Neutrophil (primary cell): ENCODE results near the gene ABCE1.

Source experiments
- H3K27ac ChIP-seq: fragments of 200-600 bp; sonication (generic); 2 replicates; pipeline ENCODE4 v1.5.1; 2016; ENCODE audit warnings: mild to moderate bottlenecking, moderate library complexity
- H3K27me3 ChIP-seq: fragments of 200-600 bp; sonication (generic); 2 replicates; pipeline ENCODE4 v1.6.0; 2016; ENCODE audit warnings: mild to moderate bottlenecking
- H3K36me3 ChIP-seq: fragments of 200-600 bp; sonication (generic); 2 replicates; pipeline ENCODE4 v1.5.1; 2017
- H3K4me1 ChIP-seq, 2 experiments: fragments of 200-600 bp in 1 of 2; sonication (generic) in 1 of 2; 1 replicate in 1 of 2; 2 replicates in 1 of 2; pipeline versions ENCODE4 v1.5.1 to v1.6.1; 2013 to 2016; ENCODE audit warnings: low read depth in 1 of 2, low read length in 1 of 2, mild to moderate bottlenecking in 1 of 2, moderate library complexity in 1 of 2; ENCODE audit not compliant: control insufficient read depth in 1 of 2, insufficient read depth in 1 of 2
- H3K4me3 ChIP-seq, 2 experiments: fragments of 200-600 bp in 1 of 2; sonication (generic) in 1 of 2; 1 replicate in 1 of 2; 2 replicates in 1 of 2; pipeline ENCODE4 v1.5.1; 2013 to 2016; ENCODE audit warnings: low read depth in 1 of 2, low read length in 1 of 2, mild to moderate bottlenecking in 1 of 2, moderate library complexity in 1 of 2
- H3K9me3 ChIP-seq: fragments of 200-600 bp; sonication (generic); 2 replicates; pipeline ENCODE4 v1.5.1; 2016
- TF ChIP-seq, protein P1 (sequence below): fragments of 200-600 bp; sonication (generic); IDR thresholded peaks from 2 replicates; pipeline ENCODE4 v1.5.1; 2016; ENCODE audit warnings: antibody characterized with exemption

ABCE1 gene

DNA sequence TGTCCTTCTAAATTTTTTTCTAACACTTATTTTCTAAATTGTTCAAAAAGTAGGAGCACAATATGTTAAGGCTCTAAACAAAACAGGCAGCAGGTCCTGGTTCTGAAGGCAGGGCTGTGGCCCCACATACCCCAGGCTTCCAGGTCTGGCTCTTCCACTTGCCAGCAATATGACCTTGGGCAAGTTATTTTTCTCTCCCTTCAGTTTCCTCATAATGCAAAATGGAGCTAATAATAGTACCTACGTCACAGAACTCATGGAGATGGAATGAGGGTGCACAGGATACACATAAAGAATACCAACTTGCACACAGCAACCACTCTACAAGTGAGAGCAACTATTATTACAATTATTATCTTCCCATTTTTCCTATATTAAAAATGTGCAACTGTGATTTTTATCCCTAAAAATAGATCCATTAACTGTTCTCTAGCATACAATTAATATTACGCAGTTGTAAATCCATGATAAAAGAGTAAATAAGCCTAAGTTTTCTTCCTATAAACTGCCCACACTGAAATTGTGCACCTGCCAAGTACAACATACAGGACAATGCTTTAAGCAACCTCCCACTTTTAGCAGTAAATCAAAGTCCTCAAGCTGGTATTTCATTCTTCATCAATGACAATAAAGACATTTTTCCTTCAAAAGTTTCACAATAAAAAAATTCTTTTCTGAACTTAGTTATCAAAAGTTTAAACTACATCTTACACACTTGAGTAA, 55.2 kb downstream of the ABCE1 start:
- H3K27ac ChIP-seq, result no peak overlapping the region
- H3K9me3 ChIP-seq, result no peaks in the 10 kb centered on the region
- no peak overlapping the region for H3K4me3 ChIP-seq
- no peaks in the 10 kb centered on the region for H3K4me1 ChIP-seq
- peaks cover 80% of the 10 kb centered on the region for H3K36me3 ChIP-seq
- H3K27me3 ChIP-seq, result no peaks in the 10 kb centered on the region
- TF ChIP-seq, protein P1, sequence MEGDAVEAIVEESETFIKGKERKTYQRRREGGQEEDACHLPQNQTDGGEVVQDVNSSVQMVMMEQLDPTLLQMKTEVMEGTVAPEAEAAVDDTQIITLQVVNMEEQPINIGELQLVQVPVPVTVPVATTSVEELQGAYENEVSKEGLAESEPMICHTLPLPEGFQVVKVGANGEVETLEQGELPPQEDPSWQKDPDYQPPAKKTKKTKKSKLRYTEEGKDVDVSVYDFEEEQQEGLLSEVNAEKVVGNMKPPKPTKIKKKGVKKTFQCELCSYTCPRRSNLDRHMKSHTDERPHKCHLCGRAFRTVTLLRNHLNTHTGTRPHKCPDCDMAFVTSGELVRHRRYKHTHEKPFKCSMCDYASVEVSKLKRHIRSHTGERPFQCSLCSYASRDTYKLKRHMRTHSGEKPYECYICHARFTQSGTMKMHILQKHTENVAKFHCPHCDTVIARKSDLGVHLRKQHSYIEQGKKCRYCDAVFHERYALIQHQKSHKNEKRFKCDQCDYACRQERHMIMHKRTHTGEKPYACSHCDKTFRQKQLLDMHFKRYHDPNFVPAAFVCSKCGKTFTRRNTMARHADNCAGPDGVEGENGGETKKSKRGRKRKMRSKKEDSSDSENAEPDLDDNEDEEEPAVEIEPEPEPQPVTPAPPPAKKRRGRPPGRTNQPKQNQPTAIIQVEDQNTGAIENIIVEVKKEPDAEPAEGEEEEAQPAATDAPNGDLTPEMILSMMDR, result no peak

DNA sequence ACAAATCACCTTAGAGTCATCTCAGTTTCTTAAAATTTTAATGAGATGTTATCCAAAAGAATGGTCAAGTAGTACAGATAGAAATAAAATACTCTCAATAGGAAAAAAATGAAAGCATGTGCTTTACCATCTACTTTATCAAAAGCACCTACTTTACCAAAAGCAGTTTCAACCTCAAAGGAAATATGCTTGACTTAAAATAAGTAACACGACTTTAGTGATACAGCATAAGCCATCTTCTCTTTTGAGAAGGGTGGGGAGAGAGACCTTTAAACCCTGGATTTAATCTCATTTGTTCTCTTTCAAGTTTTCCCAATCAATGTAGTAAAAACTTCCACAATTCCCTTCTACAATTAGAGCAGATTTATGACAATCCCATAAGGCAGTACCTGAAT, 55.8 kb downstream of the ABCE1 start:
- no peaks in the 10 kb centered on the region for H3K27me3 ChIP-seq
- no peaks in the 10 kb centered on the region for H3K9me3 ChIP-seq
- H3K4me1 ChIP-seq, result no peaks in the 10 kb centered on the region
- H3K27ac ChIP-seq, result no peak overlapping the region
- TF ChIP-seq, protein P1, result no peak
- H3K36me3 ChIP-seq, result peaks cover 80% of the 10 kb centered on the region
- no peak overlapping the region for H3K4me3 ChIP-seq

DNA sequence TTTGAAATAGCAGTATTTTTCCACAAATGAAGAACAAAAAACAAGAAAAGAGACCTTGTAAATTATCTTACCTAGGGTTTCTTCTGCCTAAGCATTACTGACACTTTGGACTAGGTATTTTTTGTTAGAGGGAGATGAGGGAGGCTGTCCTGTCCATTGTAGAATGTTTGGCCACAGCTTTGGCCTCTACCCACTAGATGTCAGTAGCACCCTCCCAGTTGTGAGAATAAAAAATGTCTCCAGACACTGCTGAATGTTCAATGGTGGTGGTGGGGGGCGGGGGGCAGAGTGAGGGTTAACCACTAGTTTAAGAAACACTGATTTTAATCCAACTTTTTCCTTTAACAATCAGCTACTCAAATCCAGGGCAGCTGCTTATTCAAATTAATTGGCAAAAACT, 56.5 kb downstream of the ABCE1 start:
- TF ChIP-seq, protein P1, result no peak
- peaks cover 74% of the 10 kb centered on the region for H3K36me3 ChIP-seq
- no peaks in the 10 kb centered on the region for H3K9me3 ChIP-seq
- no peaks in the 10 kb centered on the region for H3K27me3 ChIP-seq
- H3K4me1 ChIP-seq, result no peaks in the 10 kb centered on the region
- H3K27ac ChIP-seq, result no peak overlapping the region
- H3K4me3 ChIP-seq, result no peak overlapping the region

DNA sequence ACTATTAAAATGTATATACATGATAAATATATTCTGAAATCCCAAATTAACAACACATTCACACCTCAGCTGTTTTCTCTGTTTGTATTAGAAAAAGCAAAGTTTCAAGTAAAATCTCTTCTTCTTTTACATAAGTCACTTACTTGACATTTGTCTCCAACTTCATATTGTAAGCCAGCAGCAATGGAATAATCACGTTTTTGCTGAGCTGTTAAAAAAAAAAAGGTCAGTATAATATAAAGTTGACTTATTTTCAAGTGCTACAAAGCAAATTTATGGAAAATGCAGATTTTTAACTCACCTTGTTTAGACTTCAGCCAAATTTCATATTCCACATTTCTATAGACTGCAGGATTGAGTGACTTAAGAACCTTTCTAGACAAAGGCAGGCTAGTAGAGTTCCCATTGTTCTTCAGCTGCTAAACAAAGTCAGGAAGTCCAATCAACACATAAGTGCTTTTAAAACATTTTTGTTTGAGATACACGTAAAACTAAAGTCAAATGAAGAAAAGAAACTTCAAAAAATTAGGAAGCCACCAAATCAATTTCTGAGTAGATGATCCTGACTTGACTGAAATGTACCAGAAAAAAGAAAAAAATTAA, 57.3 kb downstream of the ABCE1 start:
- Histone ChIP-seq H3K36me3 (peaks cover 67% of the 10 kb centered on the region), H3K27me3 (no peaks in the 10 kb centered on the region), H3K4me3 (no peak overlapping the region), H3K27ac (no peak overlapping the region), H3K4me1 (no peaks in the 10 kb centered on the region), H3K9me3 (no peaks in the 10 kb centered on the region)
- TF ChIP-seq, protein P1, result no peak

DNA sequence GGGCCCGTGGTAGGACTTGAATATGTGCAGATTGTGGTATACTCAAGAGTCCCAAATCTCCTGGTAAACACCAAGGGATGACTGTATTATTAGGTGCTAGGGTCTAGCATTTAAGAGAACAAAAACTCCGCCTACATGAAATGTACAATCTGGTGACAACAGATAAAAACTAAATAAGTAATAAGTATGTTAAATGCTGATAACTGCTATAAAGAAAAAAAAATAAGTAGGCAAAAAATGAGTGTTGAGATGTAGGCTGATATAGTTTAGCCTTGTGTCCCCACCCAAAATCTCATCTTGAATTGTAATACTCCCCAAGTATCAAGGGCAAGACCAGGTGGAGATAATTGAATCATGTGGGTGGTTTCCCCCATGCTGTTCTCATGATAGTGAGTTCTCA, 58.9 kb downstream of the ABCE1 start:
- peaks cover 68% of the 10 kb centered on the region for H3K36me3 ChIP-seq
- TF ChIP-seq, protein P1, result no peak
- no peaks in the 10 kb centered on the region for H3K9me3 ChIP-seq

More for the DNA sequence above, 58.9 kb downstream of the ABCE1 start:
- Histone ChIP-seq H3K4me3 (no peak overlapping the region), H3K27me3 (no peaks in the 10 kb centered on the region), H3K4me1 (no peaks in the 10 kb centered on the region), H3K27ac (no peak overlapping the region)
